Adipocyte (in vitro differentiated cells): Measurements from ENCODE around the gene ARHGEF19.
"Not testable (repeated sequence)": the region's sequence is repeated elsewhere in the genome, so short reads cannot be mapped to it uniquely, and the experiment has no call there.

Source experiments
- DNase-seq: peaks from one replicate; pipeline ENCODE4 v3.0.0-alpha.2; 2015; ENCODE audit warnings: low read depth
- H3K27me3 ChIP-seq: replicated peaks from 2 replicates; pipeline ENCODE4 v1.7.0; 2013; ENCODE audit warnings: mild to moderate bottlenecking, low read length, moderate library complexity; ENCODE audit not compliant: control insufficient read depth, insufficient read depth
- H3K36me3 ChIP-seq: 2 replicates; pipeline ENCODE4 v1.7.0; 2013; ENCODE audit warnings: low read length, mild to moderate bottlenecking, moderate library complexity; ENCODE audit not compliant: control insufficient read depth, insufficient read depth, severe bottlenecking
- H3K4me1 ChIP-seq: 2 replicates; pipeline ENCODE4 v1.7.0; 2013; ENCODE audit warnings: mild to moderate bottlenecking, low read length, moderate library complexity; ENCODE audit not compliant: control insufficient read depth, insufficient read depth
- H3K4me3 ChIP-seq: 2 replicates; pipeline ENCODE4 v1.7.0; 2013; ENCODE audit warnings: mild to moderate bottlenecking, low read length, moderate library complexity
- H3K9ac ChIP-seq: 2 replicates; pipeline ENCODE4 v1.7.0; 2013; ENCODE audit warnings: mild to moderate bottlenecking, low read length, moderate library complexity
- H3K9me3 ChIP-seq: 2 replicates; pipeline ENCODE4 v1.7.0; 2013; ENCODE audit warnings: mild to moderate bottlenecking, low read length, moderate library complexity; ENCODE audit not compliant: control insufficient read depth

ARHGEF19 gene

DNA sequence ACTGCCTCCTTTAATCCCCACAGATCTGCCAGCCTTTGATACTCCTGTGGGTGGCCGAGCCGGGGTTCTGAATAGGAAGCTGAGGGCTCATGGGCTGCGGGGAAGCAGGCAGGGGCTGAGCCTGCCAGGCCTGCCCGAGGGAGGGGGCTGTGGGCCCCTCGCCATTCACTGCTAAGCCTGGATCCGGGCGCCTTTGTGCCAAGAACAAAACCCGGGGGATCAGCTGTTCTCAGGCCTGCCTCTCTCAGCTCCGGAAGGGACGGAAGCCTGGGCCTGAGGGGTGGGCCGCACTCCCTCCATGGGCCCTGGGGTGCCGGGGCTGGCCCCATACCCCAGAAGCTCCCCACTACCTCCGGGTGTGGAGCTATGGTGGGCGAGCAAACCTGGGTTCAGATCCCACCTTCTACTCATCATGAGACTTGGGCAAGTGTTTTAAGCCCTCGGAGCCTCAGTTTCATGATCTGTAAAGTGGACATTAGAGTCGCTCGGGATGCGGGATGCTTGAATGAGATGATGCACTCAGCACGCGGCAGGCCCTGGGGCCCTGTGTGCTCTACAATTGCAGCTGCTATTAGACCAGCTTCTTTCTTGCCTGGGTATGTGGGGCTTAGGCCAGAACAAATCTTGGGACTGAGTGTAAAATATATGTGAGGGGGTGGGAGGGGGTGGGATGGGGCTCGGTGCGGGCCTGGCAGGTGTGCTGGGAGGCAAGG, 37.4 kb downstream of the ARHGEF19 start:
- peak overlapping the region; percentile 40 for H3K9ac ChIP-seq
- H3K4me3 ChIP-seq, result no peak overlapping the region
- peak; percentile 40 for DNase-seq
- H3K9me3 ChIP-seq, result no peaks in the 10 kb centered on the region
- peaks cover 35% of the 10 kb centered on the region for H3K4me1 ChIP-seq
- H3K27me3 ChIP-seq, result no peaks in the 10 kb centered on the region
- no peaks in the 10 kb centered on the region for H3K36me3 ChIP-seq

DNA sequence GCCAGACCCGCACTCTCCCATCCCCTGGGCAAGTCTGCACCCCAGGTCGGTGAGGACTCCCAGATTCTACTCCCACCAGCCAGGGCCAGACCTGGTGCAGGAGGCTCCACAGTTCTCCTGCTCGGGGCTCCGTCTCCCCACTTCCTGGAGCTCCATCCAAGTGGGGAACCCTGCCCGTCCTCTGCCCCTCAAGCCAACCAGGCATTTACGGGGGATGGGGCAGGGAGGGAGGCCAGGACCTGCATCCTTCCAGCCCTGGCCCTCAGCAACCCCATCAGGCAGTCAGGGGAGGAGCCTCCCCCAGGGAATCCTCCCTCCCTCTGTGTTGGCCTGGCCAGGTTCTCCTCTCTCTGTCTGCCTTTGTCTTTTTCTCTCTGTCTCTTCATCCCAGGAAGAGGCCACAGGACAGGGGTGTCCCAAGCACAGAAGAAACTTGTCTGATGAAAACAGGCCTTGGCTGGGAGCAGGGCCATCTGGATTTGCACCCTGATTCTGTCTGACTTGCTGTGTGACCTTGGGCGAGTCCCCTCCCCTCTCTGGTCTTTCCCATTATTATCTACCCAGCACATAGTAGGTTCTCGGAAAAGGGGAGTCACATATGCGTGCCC, 38.1 kb downstream of the ARHGEF19 start:
- Histone ChIP-seq H3K9ac (no peak overlapping the region), H3K36me3 (no peaks in the 10 kb centered on the region), H3K27me3 (no peaks in the 10 kb centered on the region), H3K9me3 (no peaks in the 10 kb centered on the region), H3K4me1 (peaks cover 35% of the 10 kb centered on the region), H3K4me3 (no peak overlapping the region)
- DNase-seq, result peak; percentile 28

DNA sequence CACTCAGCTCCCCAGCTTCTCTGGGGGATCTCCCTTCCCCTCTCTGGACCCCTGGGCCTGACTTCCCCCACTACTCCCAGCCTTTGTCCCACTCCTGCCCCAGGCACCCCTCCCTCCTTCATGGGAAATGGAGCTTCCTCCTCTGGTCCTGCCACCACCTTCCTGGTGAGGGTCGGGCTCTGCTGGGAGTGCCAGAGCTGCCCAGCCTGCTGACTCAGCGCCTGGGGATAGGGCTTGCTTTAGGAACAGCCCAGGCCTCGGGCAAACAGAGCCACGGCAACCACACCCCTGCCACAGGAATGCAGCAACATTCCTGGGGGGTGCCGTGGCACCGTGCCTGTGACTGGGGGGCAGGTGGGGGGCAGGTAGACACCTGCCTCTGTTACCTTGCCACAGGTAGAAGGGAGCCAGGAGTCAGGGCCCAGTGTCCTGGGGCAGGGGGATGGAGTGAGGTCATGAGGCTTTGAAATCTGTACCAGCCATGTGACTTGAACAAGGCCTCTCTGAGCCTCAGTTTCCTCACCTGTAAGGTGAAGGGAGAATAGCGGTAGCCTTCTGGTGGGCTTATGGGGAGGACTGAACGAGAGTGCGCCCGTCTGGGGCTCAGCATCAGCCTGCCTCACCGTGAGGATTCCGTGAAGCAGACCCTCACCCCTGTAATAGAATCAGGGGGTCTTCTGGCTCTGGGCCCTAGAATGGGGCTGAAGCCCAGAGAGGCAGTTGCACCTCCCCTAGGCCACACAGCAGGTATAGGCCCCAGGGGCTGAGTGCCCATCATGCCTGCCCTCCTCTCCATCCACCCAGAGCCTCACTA, 38.8 kb downstream of the ARHGEF19 start:
- no peaks in the 10 kb centered on the region for H3K27me3 ChIP-seq
- peaks cover 35% of the 10 kb centered on the region for H3K4me1 ChIP-seq
- peak; percentile 81 for DNase-seq
- H3K9ac ChIP-seq, result no peak overlapping the region
- H3K9me3 ChIP-seq, result no peaks in the 10 kb centered on the region
- no peaks in the 10 kb centered on the region for H3K36me3 ChIP-seq
- H3K4me3 ChIP-seq, result no peak overlapping the region

DNA sequence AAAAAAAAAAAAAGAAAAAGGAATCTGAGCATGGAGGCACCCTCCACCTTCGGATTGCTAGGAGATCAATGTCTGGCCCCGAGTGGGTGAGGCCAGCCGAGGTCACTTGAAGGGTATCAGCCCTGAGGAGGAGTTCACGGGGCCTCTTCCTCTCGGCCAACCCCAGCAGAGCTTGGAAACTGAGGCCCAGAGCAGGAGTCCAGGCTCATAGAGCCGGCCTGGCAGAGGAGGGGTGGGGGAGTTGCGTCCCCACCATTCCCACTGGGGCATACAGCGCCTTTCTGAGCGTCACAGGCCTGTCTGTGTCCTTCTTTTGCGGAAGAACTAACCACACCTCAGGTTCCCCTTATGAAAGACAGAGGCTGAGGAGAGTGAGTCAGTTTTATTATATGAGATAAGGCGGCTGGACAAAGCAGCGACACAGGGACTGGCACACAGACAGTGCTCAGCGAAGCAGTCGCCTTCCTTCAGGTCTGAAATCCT, 39.4 kb downstream of the ARHGEF19 start:
- Histone ChIP-seq H3K27me3 (no peaks in the 10 kb centered on the region), H3K9me3 (no peaks in the 10 kb centered on the region), H3K4me1 (peaks cover 35% of the 10 kb centered on the region), H3K9ac (no peak overlapping the region), H3K36me3 (no peaks in the 10 kb centered on the region), H3K4me3 (no peak overlapping the region)
- peak; percentile 53 for DNase-seq

DNA sequence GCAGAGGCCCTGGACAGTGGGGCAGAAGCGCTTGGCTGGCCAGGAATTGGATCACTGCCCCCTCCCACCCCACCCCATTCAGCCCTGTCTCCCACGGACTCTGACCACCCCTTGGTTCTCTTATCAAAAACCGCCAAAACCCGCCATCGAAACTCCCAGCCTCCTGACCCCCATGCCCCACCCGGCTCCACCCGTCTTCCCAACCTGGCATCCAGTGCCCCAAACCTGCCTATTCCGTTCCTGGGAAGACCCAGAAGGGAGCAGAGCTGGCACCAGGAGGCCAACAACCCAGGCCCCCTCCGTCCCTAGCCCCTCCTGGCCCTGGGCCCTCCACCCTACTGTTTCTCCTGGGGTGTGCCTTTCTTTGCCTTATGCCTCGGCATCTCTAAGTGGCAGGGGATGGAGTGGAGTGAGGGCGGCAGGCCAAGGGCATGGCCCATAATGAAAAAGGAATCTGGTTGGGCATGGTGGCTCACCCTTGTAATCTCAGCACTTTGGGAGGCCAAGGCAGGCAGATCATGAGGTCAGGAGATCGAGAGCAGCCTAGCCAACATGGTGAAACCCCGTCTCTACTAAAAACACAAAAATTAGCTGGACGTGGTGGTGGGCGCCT, 40.1 kb downstream of the ARHGEF19 start:
- DNase-seq, result no peak
- Histone ChIP-seq H3K4me3 (no peak overlapping the region), H3K9me3 (no peaks in the 10 kb centered on the region), H3K36me3 (no peaks in the 10 kb centered on the region), H3K27me3 (no peaks in the 10 kb centered on the region), H3K4me1 (peaks cover 35% of the 10 kb centered on the region), H3K9ac (no peak overlapping the region)

DNA sequence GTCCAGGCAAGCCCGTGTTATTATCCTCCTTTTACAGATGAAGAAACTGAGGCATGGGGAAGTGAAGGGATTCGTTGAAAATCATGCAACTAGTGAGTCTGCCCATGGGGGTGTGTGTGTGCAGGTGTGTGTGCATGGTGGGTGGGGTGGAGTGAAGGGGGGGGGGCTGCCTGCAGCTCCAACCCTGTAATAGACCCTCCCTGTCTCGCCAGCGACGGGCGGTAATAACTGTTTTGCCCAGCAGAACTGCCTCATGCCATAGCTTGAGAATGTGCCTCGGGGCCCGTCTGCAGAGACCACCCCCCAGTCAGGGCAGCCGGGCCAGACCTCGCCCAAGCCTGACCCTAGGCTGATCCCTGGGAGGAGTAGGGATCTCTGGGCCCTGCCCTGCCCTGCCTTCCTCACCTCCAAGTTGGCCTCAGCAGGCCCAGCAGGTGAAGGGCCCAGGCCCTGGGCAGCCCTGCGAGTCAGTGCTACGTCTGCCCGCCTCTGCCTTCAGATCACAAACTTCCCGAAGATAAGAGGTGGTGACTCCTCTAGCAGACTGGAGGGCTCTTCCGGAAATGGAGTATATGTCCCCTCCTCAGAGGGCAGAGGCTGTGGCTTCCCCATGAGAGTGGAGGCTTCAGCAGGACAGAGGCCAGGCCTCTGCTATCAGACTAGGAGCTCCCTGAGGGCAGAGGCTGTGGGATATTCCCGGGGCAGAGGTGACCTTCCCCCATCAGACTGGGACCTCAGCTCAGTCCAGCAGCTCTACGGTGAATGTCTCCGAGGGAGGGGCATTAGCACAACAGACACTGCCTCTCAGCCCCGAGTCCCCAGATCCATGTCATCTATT, 40.9 kb downstream of the ARHGEF19 start:
- no peak for DNase-seq
- no peak overlapping the region for H3K9ac ChIP-seq
- peaks cover 33% of the 10 kb centered on the region for H3K4me1 ChIP-seq

DNA sequence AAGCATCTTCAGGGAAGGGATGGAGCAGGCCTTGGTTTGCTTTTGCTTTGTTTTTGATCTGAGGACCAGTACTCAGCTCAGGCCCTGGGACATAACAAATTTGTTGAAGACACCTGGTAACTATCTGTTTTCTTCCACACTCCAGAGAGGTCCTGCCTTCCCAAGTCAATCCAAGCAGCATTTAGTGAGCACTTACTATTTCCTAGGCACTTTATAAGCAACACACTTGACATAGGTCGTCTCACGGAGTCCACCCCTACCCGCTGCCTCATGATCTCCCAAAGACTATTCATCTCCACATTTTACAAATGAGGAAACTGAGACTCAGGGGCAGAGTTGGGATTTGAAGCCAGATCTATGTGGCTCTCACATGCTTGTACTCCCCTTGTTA, 42.2 kb downstream of the ARHGEF19 start:
- H3K36me3 ChIP-seq, result no peaks in the 10 kb centered on the region
- H3K27me3 ChIP-seq, result no peaks in the 10 kb centered on the region
- H3K9ac ChIP-seq, result no peak overlapping the region
- H3K4me1 ChIP-seq, result peaks cover 21% of the 10 kb centered on the region
- H3K4me3 ChIP-seq, result no peak overlapping the region
- DNase-seq, result no peak
- H3K9me3 ChIP-seq, result no peaks in the 10 kb centered on the region

More for the DNA sequence above, 40.9 kb downstream of the ARHGEF19 start:
- Histone ChIP-seq H3K4me3 (no peak overlapping the region), H3K36me3 (no peaks in the 10 kb centered on the region), H3K27me3 (no peaks in the 10 kb centered on the region), H3K9me3 (no peaks in the 10 kb centered on the region)

DNA sequence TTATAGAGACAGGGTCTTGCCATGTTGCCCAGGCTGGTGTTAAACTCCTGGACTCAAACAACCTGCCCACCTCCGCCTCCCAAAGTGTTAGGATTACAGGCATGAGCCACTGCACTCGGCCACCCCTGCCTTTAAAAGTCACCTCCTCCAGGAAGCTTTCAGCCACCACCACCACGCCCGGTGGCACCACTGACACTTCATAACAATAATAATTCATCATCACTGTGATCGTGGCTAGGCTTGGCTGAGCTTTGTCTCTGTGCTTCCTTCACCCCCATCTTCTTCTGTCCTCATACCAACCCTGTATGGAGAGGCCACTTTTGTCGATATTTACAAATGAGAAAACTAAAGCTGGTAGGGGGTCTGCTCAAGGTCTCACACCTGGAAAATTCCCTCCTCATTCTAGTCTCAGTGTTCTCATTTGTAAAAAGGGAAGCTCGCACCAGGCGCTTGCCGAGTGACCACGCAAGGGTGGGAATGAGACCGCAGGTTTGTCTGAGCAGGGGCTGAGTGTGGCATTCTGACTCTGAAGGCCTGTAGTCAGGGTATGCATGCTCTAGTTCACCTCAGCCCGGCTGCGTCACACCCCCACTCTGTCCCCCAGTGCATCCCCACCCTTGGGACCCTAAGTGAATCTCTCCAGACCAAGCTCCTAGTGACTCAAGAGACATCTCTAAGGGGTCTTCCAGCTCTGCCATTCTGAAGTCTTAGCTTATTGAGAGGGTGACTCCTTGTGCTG, 43.7 kb downstream of the ARHGEF19 start:
- H3K27me3 ChIP-seq, result no peaks in the 10 kb centered on the region
- H3K4me1 ChIP-seq, result peaks cover 16% of the 10 kb centered on the region
- H3K9me3 ChIP-seq, result no peaks in the 10 kb centered on the region
- no peaks in the 10 kb centered on the region for H3K36me3 ChIP-seq
- H3K4me3 ChIP-seq, result no peak overlapping the region
- H3K9ac ChIP-seq, result no peak overlapping the region
- no peak for DNase-seq

DNA sequence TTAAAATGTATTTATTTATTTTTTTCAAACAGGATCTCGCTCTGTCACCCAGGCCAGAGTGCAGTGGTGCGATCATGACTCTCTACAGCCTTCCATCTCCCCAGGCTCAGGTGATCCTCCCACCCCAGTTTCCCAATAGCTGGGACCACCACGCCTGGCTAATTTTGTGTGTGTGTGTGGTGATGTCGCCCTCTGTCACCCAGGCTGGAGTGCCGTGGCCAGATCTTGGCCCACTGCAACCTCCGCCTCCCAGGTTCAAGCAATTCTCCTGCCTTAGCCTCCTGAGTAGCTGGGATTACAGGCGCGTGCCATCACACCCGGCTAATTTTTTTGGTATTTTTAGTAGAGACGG, 44.3 kb downstream of the ARHGEF19 start:
- DNase-seq, H3K9ac ChIP-seq, H3K27me3 ChIP-seq, H3K4me3 ChIP-seq, H3K9me3 ChIP-seq, H3K36me3 ChIP-seq, H3K4me1 ChIP-seq: not testable (repeated sequence)
